Effector memory CD4-positive, alpha-beta T cell (primary cell): ENCODE measurements around the gene THRSP.
A peak's percentile ranks its signal among the peaks of the same experiment; 100 is the strongest.
"Not testable (repeated sequence)": the region's sequence is repeated elsewhere in the genome, so short reads cannot be mapped to it uniquely, and the experiment has no call there.

Source experiments
- DNase-seq, 3 donors: peaks; one replicate each; pipeline ENCODE4 v3.0.0-alpha.2; 2020
- H3K27ac ChIP-seq: 2 replicates; pipeline ENCODE4 v1.7.0; 2013; ENCODE audit warnings: mild to moderate bottlenecking, low read length, moderate library complexity; ENCODE audit not compliant: insufficient read depth, poor library complexity, severe bottlenecking
- H3K27me3 ChIP-seq: replicated peaks from 2 replicates; pipeline ENCODE4 v1.7.0; 2013; ENCODE audit warnings: mild to moderate bottlenecking, low read length; ENCODE audit not compliant: insufficient read depth, control insufficient read depth, poor library complexity, severe bottlenecking
- H3K36me3 ChIP-seq: 2 replicates; pipeline ENCODE4 v1.7.0; 2013; ENCODE audit warnings: mild to moderate bottlenecking, low read length, moderate library complexity; ENCODE audit not compliant: control insufficient read depth, insufficient read depth
- H3K4me1 ChIP-seq: 2 replicates; pipeline ENCODE4 v1.7.0; 2013; ENCODE audit warnings: low read length, mild to moderate bottlenecking; ENCODE audit not compliant: control insufficient read depth, insufficient read depth, poor library complexity, severe bottlenecking
- H3K4me3 ChIP-seq: 2 replicates; pipeline ENCODE4 v1.7.0; 2013; ENCODE audit warnings: low read length, low read depth, mild to moderate bottlenecking; ENCODE audit not compliant: insufficient read depth, poor library complexity, severe bottlenecking
- H3K9me3 ChIP-seq: 2 replicates; pipeline ENCODE4 v1.7.0; 2013; ENCODE audit warnings: mild to moderate bottlenecking, low read length, moderate library complexity; ENCODE audit not compliant: control insufficient read depth

The THRSP gene

DNA sequence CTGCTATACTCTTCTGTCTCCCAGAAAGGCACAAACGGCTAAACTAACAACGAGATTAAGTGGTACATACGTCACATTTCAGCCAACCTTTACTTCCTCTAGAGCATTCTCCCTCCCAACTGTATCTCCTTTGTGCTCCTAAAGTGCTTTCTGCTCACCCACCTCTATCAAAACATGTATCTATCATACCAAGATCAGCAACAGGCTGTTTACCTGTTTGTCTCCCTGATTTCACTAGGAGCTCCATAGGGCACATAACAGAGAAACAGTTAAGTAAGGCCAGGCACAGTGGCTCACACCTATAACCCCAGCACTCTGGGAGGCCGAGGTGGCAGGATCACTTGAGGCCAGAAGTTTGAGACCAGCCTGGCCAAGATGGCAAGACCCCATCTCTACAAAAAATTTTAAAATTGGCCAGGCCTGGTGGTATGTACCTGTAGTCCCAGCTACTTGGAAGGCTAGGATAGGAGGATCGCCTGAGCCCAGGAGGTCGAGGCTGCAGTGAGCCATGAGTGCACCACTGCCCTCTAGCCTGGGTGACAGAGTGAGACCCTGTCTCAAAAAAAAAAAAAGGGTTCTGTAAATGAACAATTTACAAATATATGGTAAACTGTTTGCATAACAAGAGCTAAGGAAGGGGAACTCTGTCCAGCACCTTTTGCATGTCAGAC is 13.2 kb downstream of the THRSP start:
- H3K4me3 ChIP-seq, result no peak overlapping the region
- no peaks in the 10 kb centered on the region for H3K9me3 ChIP-seq
- peaks cover under 1% of the 10 kb centered on the region for H3K36me3 ChIP-seq
- no peak for DNase-seq
- H3K4me1 ChIP-seq, result peaks cover 25% of the 10 kb centered on the region
- peak overlapping the region; percentile 11 for H3K27ac ChIP-seq
- no peaks in the 10 kb centered on the region for H3K27me3 ChIP-seq

DNA sequence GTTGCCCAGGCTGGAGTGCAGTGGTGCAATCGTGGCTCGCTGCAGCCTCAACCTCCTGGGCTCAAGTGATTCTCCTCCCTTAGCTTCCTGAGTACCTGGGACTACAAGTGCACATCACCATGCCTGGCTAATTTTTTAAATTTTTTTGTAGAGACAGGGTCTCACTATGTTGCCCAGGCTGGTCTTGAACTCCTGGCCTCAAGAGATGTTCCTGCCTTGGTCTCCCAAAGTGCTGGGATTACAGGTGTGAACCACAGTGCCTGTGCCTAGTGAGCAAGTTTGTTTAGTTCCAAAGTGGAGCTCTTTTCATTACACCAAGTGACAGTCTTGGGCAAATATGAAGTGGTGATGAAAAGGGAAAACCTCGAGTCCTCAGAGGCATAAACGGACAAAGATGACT is 13.9 kb downstream of the THRSP start:
- peaks cover 25% of the 10 kb centered on the region for H3K4me1 ChIP-seq

DNA sequence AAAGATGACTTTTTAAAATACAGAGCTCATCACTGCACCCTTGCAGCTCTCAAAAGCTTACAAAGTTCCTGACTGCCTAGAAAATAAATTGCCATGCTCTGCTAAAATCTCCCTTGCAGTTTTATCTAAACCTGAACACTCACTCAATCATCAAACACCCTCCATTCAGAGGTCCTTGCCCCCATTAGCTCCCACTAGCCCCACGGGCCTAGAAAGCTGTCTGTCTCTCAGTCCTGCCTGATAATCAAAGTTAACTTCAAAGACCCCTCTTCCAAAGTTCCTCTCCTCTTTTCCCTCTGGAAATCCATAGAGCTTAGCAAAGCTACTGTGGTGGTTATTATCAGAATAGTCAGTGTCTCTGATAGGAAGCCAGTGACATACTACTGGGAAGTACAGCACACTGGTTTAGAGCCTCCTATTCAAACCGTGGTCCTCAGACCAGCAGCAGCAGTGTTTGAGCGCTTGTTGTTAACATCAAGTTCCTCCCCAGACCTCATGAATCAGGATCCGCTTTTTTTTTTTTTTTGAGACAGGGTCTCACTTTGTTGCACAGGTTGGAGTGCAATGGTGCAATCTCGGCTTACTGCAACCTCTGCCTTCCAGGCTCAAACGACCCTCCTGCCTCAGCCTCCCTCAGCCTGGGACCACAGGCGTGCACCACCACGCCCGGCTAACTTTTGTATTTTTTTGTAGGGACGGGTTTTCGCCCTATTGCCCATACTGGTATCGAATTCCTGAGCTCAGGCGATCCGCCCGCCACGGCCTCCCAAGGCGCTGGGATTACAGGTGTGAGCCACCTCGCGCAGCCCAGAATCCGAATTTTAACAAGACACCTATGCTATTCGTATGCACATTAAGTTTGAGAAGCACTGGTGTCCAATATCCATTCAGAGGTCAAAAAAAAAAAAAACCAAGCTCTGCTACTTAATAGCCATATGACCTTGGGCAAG is 14.8 kb downstream of the THRSP start:
- no peaks in the 10 kb centered on the region for H3K36me3 ChIP-seq
- H3K4me1 ChIP-seq, result peaks cover 25% of the 10 kb centered on the region
- H3K4me3 ChIP-seq, result peak overlapping the region; percentile 99
- no peak overlapping the region for H3K27ac ChIP-seq
- no peaks in the 10 kb centered on the region for H3K9me3 ChIP-seq
- DNase-seq, result no peak
- H3K27me3 ChIP-seq, result no peaks in the 10 kb centered on the region

More for the DNA sequence above, 13.9 kb downstream of the THRSP start:
- not testable (repeated sequence) for H3K27me3 ChIP-seq, H3K36me3 ChIP-seq, H3K27ac ChIP-seq, H3K9me3 ChIP-seq, DNase-seq, H3K4me3 ChIP-seq

DNA sequence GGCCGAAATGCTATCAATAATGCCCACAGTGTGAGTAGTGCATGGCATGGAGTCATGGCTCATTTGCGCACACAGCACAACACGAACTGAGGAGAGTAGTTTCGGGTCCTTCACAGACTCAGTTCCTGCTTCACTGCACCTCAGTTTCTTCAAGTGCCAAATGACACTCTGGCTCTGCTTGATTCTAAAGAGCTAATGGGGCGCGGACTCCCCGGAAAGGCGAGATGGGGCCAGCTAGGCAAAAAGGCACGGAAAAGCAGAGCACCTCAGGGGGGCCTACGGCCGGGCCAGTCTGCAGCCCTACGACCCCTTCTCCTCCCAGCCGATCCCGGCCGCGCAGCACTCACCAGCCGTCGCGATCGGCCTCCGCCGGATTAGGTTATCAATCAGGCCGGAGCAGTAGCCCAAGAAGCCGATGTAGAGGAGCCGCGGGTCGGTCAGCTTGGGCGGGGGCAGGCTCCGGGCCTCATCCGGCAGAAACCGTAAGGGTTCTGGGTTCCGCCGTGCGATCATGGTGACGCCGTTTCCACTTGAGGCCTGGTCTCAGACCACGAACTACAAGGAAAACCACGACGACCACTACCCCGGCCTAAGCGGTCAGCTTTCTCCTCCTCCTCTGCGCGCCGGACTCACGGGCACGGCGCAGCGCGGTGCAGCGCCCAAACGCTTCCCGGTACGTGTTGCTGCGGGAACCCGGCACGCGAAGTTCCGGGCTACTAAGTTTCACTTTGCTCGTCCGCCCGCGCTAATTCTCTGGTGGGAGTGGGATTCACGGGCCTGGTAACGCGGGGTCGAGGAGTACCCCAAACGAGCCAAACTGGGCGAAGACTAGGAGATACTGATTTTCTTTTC is 15.8 kb downstream of the THRSP start, which contains the start of gene NDUFC2:
Gene NDUFC2, minus strand, starts transcription at position 631 of the 852 bp plus-strand sequence. Its CDS starts 118 bp downstream, at position 513.
- H3K4me3 ChIP-seq, result peak within 1 kb of the TSS; percentile 99
- peaks cover 25% of the 10 kb centered on the region for H3K4me1 ChIP-seq
- no peaks in the 10 kb centered on the region for H3K27me3 ChIP-seq
- no peaks in the 10 kb centered on the region for H3K36me3 ChIP-seq
- no peaks in the 10 kb centered on the region for H3K9me3 ChIP-seq
- peak within 1 kb of the TSS; percentile 71 for H3K27ac ChIP-seq
- peak; percentile 16 to 34 (median 30) for DNase-seq

DNA sequence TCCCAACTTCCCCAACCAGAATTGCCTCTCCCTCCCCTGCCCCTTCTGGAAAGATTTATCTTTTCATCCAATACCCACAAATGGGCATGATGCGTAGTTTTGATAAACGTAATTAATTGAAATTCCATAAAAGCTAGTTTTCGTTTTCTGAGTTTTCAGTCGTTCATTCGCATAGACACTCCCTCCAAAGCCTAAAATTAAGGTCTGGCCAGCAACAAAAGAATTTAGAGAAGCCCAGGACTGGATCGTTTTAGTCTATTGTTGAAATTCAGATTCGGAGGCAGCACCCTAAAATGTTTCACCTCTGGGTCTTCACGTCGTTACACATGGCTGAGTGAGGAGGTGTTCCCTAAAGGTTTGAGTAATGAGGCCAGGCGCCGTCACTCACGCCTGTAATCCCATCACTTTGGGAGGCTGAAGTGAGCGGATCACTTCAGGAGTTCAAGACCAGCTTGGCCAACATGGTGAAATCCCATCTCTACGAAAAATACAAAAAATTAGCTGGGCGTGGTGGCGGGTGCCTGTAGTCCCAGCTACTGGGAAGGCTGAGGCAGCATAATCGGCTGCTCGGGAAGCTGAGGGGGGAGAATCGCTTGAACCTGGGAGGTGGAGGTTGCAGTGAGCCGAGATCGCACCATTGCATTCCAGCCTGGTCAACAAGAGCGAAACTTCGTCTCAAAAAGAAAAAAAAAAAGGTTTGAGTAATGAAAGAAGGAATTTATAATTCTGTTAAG is 16.6 kb downstream of the THRSP start:
- H3K36me3 ChIP-seq, result no peaks in the 10 kb centered on the region
- no peaks in the 10 kb centered on the region for H3K27me3 ChIP-seq
- DNase-seq, result no peak
- H3K4me3 ChIP-seq, result peak overlapping the region; percentile 99
- H3K4me1 ChIP-seq, result peaks cover 25% of the 10 kb centered on the region
- peak overlapping the region; percentile 71 for H3K27ac ChIP-seq
- H3K9me3 ChIP-seq, result no peaks in the 10 kb centered on the region

DNA sequence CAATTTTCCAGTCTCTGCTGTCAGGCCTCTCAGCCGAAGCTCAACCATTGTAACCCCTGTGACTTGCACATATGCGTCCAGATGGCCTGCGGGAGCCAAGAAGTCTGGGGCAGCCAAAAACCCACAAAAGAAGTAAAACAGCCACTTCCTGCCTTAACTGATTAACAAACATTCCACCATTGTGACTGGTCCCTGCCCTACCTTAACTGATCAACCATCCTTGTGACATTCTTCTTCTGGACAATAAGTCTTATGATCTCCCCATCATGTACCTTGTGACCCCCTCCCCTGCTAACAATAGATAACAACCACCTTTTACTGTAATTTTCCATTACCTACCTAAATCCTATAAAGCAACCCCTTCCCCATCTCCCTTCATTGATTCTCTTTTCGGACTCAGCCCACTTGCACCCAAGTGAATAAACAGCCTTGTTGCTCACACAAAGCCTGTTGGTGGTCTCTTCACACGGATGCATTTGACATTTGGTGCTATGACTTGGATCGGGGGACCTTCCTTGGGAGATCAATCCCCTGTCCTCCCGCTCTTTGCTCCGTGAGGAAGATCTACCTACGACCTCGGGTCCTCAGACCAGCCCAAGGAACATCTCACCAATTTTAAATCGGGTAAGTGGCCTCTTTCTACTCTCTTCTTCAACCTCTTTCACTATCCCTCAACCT is 17.3 kb downstream of the THRSP start:
- no peaks in the 10 kb centered on the region for H3K36me3 ChIP-seq
- H3K4me3 ChIP-seq, result no peak overlapping the region
- no peaks in the 10 kb centered on the region for H3K27me3 ChIP-seq
- no peaks in the 10 kb centered on the region for H3K9me3 ChIP-seq
- H3K4me1 ChIP-seq, result peaks cover 25% of the 10 kb centered on the region
- DNase-seq, result no peak
- H3K27ac ChIP-seq, result no peak overlapping the region

DNA sequence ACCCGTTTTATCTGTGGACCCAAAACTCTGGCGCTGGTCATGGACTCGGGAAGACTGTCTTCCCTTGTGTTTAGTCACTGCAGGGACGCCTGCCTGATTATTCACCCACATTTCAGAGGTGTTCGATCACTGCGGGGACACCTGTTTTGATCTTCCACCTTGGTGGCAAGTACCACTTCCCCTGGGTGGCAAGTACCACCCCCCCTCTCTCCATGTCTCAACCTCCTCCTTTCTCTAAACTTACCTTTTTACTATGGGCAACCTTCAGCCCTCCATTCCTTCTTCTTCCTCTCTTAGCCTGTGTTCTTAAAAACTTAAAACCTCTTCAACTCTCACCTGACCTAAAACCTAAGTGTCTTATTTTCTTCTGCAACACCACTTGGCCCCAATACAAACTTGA is 17.9 kb downstream of the THRSP start:
- Histone ChIP-seq H3K27me3 (no peaks in the 10 kb centered on the region), H3K27ac (no peak overlapping the region), H3K4me3 (no peak overlapping the region), H3K9me3 (no peaks in the 10 kb centered on the region), H3K36me3 (no peaks in the 10 kb centered on the region), H3K4me1 (peaks cover 21% of the 10 kb centered on the region)
- no peak for DNase-seq

DNA sequence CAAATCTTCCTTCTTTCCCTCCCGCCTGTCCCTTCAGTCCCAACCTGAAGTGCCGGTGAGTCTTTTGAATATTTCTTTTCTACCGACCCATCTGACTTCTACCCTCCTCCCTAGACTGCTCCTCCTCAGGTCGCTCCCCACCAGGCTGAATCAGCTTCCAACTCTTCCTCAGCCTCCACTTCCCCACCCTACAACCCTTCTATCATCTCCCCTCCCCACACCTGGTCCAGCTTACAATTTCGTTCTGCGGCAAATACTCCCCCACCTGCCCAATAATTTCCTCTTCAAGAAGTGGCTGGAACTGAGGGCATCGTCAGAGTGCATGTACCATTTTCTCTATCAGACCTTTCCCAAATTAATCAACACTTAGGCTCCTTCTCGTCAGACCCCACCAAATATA is 18.5 kb downstream of the THRSP start:
- no peak for DNase-seq
- Histone ChIP-seq H3K4me1 (peaks cover 16% of the 10 kb centered on the region), H3K9me3 (no peaks in the 10 kb centered on the region), H3K4me3 (no peak overlapping the region), H3K36me3 (no peaks in the 10 kb centered on the region), H3K27me3 (no peaks in the 10 kb centered on the region), H3K27ac (no peak overlapping the region)

DNA sequence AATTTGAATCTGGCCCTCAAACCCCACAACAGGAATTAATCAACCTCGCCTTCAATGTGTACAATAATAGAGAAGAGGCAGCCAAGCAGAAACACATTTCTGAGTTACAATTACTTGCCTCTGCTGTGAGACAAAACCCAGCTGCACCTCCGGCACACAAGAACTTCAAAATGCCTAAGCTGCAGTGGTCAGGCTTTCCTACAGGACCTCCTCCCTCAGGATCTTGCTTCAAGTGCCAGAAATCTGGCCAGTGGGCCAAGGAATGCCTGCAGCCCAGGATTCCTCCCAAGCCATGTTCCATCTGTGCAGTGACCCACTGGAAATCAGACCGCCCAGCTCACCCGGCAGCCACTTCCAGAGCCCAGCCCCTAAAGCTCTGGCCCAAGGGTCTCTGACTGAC is 19.4 kb downstream of the THRSP start:
- Histone ChIP-seq H3K27me3 (no peaks in the 10 kb centered on the region), H3K4me1 (peaks cover 10% of the 10 kb centered on the region), H3K36me3 (no peaks in the 10 kb centered on the region), H3K27ac (no peak overlapping the region), H3K4me3 (no peak overlapping the region), H3K9me3 (no peaks in the 10 kb centered on the region)
- no peak for DNase-seq
